Motor neuron (in vitro differentiated cells): ENCODE measurements around the gene OGDHL. TPM values are rescaled to one million over a fixed set of nuclear protein-coding genes. Genes with fewer than 3 reads are reported as not detected.

Experiments used
- ATAC-seq, 8 experiments: fragments of 200-7000 bp; cut with Tn5 transposase; replicated peaks in 6 of 8; 2 replicates each; pipeline ENCODE4 v1.8.0; 2021; ENCODE audit warnings: mild to moderate bottlenecking in 8 of 8, moderate library complexity in 8 of 8
- H3K27ac ChIP-seq, 2 donors: fragments of 250-450 bp; sonication (Bioruptor Pico); 2 replicates each; pipeline ENCODE4 v1.9.0; 2021; ENCODE audit warnings: antibody characterized with exemption in 2 of 2, mild to moderate bottlenecking in 2 of 2, moderate library complexity in 1 of 2
- H3K4me1 ChIP-seq, 2 donors: fragments of 250-450 bp; sonication (Bioruptor Pico); replicated peaks in 1 of 2; 2 replicates each; pipeline ENCODE4 v1.6.1; 2021; ENCODE audit warnings: antibody characterized with exemption in 2 of 2, mild to moderate bottlenecking in 2 of 2, moderate library complexity in 1 of 2
- H3K4me3 ChIP-seq, 5 donors: fragments of 250-450 bp; sonication (Bioruptor Pico); 2 replicates each; pipeline ENCODE4 v1.9.0; 2021; ENCODE audit warnings: antibody characterized with exemption in 5 of 5, mild to moderate bottlenecking in 5 of 5, moderate library complexity in 4 of 5
- WGBS, 10 experiments: fragments of 450-650 bp; shearing (Covaris generic); methylation state at CpG; one replicate each; pipeline ENCODE4 v1.0.0; 2022; 5-methylcytosine and 5-hydroxymethylcytosine counted together
- in situ Hi-C, 9 experiments: fragments of 400-800 bp; cut with MboI; loops; one replicate each; pipeline ENCODE4 v1.15.0; 2021; ENCODE audit warnings: low sequenced_read_pairs in 9 of 9, low pct_unique_long_range_greater_than_20kb in 2 of 9; ENCODE audit not compliant: unreplicated experiment in 9 of 9
- total RNA-seq, 8 experiments: library from RNA; unstranded; fragments of 300-600 nt; gene quantifications; 2 replicates each; pipeline versions ENCODE4 v1.2.3 to v1.2.4, GENCODE V29; 2022

Gene OGDHL
- total RNA-seq, 8 experiments from 2014 or later: 1.9 to 47.1 (median 11.9) TPM

DNA sequence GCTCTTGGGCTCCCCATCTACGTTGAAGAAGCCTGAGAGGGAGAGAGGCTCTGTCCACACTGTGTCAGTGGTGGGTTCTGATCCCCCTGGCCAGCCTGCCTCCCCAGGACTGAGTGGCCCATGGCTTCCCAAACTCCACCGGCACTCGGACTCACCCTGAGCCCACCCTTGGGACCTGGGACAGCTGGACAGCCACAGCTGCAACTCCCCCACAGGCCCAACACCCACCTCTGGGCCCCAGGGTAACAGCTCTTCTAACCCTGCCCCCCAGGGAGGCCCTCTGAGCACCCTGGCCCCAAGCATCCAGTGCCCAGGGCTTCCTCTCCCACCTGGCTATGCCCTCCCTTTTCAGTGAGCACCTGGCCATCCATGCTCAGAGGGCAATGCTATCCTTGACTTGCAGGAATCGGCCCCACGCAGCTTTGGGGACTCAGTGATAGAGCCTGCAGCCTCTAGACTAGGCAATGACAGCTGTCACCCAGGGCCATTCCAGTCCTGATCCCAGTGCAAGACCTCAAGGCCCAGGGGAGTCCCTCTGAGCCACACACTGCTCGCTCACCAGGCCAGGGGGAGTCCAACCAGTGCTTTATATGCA, 17.9 kb downstream of the OGDHL start:
- Histone ChIP-seq H3K27ac (no peak overlapping the region), H3K4me3 (no peak overlapping the region), H3K4me1 (no peaks in the 10 kb centered on the region)
- in situ Hi-C loops: no loop called here
- 50 to 100% (median 71%) methylated on average over 1 to 4 of the region's 6 CpGs; no CpG with 5 or more reads in 6 of the 10 experiments for WGBS, 10 experiments
- ATAC-seq: no peak

- WGBS, 10 experiments: 50 to 100% (median 80%) methylated on average over 1 to 4 of the region's 19 CpGs; no CpG with 5 or more reads in 7 of the 10 experiments
- no peak for ATAC-seq
- in situ Hi-C loops: no loop called here
- Histone ChIP-seq H3K4me1 (no peaks in the 10 kb centered on the region), H3K4me3 (no peak overlapping the region), H3K27ac (no peak overlapping the region)
Measured at GRCh38 chr10:49743464-49744075, 18.6 kb downstream of the OGDHL start.

GRCh38 chr10:49742683-49743463, 19.2 kb downstream of the OGDHL start:
- no peak for ATAC-seq
- no peak overlapping the region for H3K27ac ChIP-seq
- in situ Hi-C loops: no loop called here
- H3K4me1 ChIP-seq: no peaks in the 10 kb centered on the region
- 49 to 100% (median 87%) methylated on average over 3 to 7 of the region's 23 CpGs; no CpG with 5 or more reads in 5 of the 10 experiments for WGBS, 10 experiments
- H3K4me3 ChIP-seq: no peak overlapping the region

DNA sequence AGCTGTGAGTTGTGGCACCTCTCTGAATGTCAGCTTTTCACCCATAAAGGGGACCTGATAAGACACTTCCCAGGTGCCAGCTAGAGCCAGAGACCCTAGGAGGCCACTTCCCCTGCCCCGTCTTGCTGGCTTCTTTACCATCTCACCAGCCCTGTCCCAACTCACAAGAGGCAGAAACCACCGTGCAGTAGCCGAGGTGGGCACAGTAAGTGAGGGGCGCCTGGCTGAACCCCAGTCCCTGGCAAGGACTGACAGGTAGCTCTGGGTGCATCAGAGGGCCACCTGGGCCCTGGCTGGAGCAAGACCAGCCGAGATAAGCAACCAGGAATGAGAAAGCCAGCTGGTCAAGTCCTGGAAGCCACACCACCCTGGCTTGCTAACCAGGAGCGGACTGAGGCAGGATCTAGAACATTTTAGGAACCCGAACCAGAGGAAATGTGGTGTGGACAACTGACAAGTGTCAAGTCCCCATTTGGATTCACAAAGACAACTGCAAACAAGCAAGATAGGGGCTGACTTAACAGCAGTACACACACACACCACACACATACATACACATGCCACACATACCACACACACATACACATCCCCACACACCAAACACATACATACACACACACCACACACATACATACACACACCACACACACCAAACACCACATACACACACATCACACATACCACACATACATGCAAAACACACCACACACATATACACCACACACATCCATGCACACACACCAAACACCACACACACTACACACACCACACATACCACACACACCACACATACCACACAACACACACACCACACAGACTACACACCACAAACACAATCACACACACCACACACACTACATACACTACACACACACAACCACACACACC, 20.8 kb downstream of the OGDHL start:
- ATAC-seq: no peak
- no peaks in the 10 kb centered on the region for H3K4me1 ChIP-seq
- in situ Hi-C loops: no loop called here
- WGBS, 10 experiments: 83 to 100% (median 92%) methylated on average over 1 to 3 of the region's 7 CpGs; no CpG with 5 or more reads in 5 of the 10 experiments
- no peak overlapping the region for H3K4me3 ChIP-seq
- H3K27ac ChIP-seq: no peak overlapping the region

- WGBS, 10 experiments: 40 to 100% methylated on average over 1 of the region's 16 CpGs; no CpG with 5 or more reads in 8 of the 10 experiments
- no peak for ATAC-seq
Measured at GRCh38 chr10:49740346-49741107, 21.6 kb downstream of the OGDHL start.

DNA sequence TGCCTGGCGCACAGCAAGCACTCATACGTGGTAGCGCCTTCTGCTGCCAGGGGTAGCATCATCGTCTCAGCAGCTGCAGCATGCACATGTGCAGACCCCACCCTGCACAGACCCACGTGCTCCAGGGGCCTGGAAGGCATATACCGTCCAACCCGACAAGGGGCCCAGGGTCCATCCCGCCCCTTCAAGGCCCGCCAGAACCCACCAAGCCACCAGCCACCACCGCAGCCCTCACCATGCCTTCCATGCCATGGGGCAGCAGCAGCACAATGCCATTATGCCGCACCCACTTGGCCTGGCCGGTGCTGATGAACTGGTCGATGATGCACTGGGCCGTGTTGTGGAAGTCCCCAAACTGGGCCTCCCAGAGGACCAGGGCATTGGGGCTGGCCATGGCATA, 22.7 kb downstream of the OGDHL start:
- H3K4me1 ChIP-seq: no peaks in the 10 kb centered on the region
- ATAC-seq: no peak
- H3K27ac ChIP-seq: no peak overlapping the region
- in situ Hi-C loops: no loop called here
- no peak overlapping the region for H3K4me3 ChIP-seq
- 24 to 100% (median 75%) methylated on average over 1 to 4 of the region's 14 CpGs; no CpG with 5 or more reads in 5 of the 10 experiments for WGBS, 10 experiments

More at GRCh38 chr10:49740346-49741107, 21.6 kb downstream of the OGDHL start:
- Histone ChIP-seq H3K4me1 (no peaks in the 10 kb centered on the region), H3K4me3 (no peak overlapping the region), H3K27ac (no peak overlapping the region)
- in situ Hi-C loops: no loop called here

- no CpG with 5 or more reads among the region's 10 CpGs for WGBS, 10 experiments
- Histone ChIP-seq H3K4me1 (no peaks in the 10 kb centered on the region), H3K4me3 (no peak overlapping the region), H3K27ac (no peak overlapping the region)
- in situ Hi-C loops: no loop called here
- no peak for ATAC-seq
Measured at GRCh38 chr10:49738616-49739360, 23.3 kb downstream of the OGDHL start.

DNA sequence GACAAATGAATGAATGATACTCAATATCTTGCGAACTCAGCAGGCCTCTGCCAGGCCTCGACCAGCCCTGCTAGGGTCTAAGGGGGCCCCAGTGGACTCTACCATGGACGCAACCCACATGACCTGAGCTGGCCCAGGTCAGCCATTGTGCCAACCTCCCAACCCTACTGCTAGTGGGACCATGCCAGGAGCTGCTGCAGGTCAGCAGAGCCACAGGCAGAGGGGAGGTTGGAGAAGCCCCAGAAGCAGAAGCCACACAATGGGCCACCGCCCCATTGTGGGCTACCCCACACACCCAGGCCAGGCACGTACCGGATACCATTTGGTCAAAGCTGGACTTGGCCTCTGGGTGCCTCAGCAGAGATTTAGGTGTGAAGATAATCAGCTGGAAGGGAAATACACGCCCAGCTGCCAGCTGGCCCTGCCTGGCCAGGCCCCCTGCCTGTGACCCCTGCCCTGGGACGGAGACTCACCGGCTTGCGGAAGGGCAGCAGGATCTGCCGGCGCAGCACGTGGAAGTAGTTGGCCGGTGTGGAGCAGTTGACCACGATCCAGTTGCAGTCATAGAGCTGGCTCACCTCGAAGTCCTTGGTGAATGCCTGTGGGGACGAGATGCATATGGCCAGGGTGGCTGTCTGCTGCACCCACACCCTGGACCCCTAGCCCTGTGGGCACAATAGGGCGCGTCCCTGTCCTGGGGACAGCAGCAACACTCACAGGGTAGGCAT, 24.5 kb downstream of the OGDHL start:
- Histone ChIP-seq H3K4me1 (no peaks in the 10 kb centered on the region), H3K27ac (no peak overlapping the region), H3K4me3 (no peak overlapping the region)
- no peak for ATAC-seq
- WGBS, 10 experiments: 29 to 100% (median 99%) methylated on average over 1 to 9 of the region's 19 CpGs; no CpG with 5 or more reads in 2 of the 10 experiments
- in situ Hi-C loops: no loop called here

GRCh38 chr10:49736564-49737113, 25.5 kb downstream of the OGDHL start:
- no peaks in the 10 kb centered on the region for H3K4me1 ChIP-seq
- H3K27ac ChIP-seq: no peak overlapping the region
- WGBS, 10 experiments: 47 to 100% (median 96%) methylated on average over 1 to 5 of the region's 5 CpGs; no CpG with 5 or more reads in 5 of the 10 experiments
- in situ Hi-C loops: no loop called here
- ATAC-seq: no peak
- H3K4me3 ChIP-seq: no peak overlapping the region

DNA sequence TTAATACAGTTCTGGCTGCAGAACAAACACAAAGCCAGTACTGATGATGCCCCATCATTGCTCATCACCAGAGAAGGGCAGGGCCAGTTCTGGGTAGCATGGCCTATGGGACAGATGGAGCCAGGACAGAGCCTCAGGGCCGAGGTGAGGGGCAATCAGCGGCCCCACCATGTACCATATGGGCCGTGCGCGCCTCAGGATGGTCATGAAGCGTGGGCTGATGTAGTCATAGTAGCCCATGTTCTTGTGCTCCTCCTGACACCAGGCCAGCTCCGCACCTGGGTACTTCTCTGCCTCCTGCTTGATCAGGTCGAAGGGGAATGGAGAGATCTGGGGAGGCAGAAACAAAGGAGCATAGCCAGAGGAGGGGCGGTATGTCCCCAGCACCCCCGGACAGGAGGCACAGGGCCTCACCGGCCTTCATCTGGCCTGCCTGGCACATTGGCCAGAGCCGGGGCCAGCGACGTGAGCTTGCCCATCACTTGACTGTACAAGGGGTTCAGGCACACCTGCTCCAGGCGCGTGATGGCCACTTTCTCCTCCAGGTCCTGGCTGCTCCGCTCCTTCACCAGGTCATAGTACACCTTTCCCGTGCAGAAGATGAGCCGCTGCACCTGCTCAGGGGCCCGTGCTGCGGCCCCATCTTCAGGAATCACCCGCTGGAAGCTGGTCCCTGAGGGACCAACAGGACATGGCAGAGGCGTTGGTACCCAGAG, 26.1 kb downstream of the OGDHL start:
- H3K27ac ChIP-seq: no peak overlapping the region
- H3K4me3 ChIP-seq: no peak overlapping the region
- ATAC-seq: no peak
- in situ Hi-C loops: no loop called here
- no peaks in the 10 kb centered on the region for H3K4me1 ChIP-seq
- 60 to 100% (median 89%) methylated on average over 1 to 7 of the region's 23 CpGs; no CpG with 5 or more reads in 6 of the 10 experiments for WGBS, 10 experiments
